ENCODE results near the gene B3GNT8.

- TF ChIP-seq CTCF (IDR thresholded peaks at IDR 0.05; ENCODE audit: insufficient read depth, low read depth, low read length): no peak
- no peak for TF ChIP-seq EZH2 (IDR thresholded peaks at IDR 0.05; ENCODE audit: insufficient read depth, low read length)
Measured at GRCh38 chr19:41445575-41445974, 18.4 kb upstream of the B3GNT8 start.

All from astrocyte (in vitro differentiated cells and primary cell).